NOMO-1 treated with DMSO at 0.1 percent for 48 hours (cell line): ENCODE data around the gene PRKCA.
"Not testable (repeated sequence)": the region's sequence is repeated elsewhere in the genome, so short reads cannot be mapped to it uniquely, and the experiment has no call there.

ENCODE experiments used
- DNase-seq: peaks from one replicate; lab custom pipeline; 2025; ENCODE audit not compliant: unreplicated experiment; lab: John Stamatoyannopoulos, UW

The PRKCA gene

GRCh38 chr17:66458782-66459181 lies 156.4 kb downstream of the PRKCA start:
- no peak for DNase-seq

- peak; percentile 96 for DNase-seq
Observed at GRCh38 chr17:66459811-66460270, 157.4 kb downstream of the PRKCA start.

GRCh38 chr17:66460558-66460957 lies 158.1 kb downstream of the PRKCA start:
- DNase-seq = no peak

- DNase-seq = peak; percentile 18
Observed at GRCh38 chr17:66461343-66461995, 159.1 kb downstream of the PRKCA start.

DNA sequence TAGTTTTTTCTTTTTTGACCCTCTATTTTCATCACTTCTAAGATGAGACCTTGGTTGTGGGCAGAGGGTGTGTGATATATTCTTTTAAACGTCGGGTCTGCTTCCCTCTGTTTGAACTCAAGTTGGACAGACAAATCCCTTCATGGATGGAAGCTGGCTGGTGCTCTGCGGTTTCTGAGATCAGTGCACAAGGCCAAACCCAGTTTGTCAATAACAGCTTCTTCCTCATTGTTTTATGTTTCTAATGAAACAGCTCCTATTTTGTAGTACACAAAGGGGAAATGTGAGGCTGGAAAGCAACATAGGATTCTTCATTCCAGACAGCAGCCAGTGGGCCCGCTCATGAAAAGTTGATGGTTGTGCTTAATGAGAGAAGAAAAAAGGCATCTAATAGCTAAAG lies 159.6 kb downstream of the PRKCA start:
- DNase-seq = peak; percentile 58

DNA sequence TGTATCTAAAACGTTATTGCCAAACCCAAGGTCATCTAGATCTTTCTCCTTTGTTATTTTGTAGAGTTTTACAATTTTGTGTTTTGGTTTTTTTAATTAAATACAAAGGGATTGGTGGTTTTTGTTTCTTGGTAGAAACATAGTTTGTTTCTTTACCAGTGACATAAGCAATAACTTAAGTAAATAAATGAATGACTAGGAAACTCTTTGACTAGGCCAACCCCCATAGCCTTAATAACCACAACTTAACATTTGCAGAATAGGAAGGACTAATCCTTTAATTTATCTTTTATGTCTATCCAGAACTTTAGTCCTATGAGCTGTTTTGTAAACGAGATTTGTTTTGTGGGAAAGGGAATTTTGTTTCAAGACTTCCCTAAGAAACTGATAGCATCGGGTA lies 162.5 kb downstream of the PRKCA start:
- no peak for DNase-seq

DNA sequence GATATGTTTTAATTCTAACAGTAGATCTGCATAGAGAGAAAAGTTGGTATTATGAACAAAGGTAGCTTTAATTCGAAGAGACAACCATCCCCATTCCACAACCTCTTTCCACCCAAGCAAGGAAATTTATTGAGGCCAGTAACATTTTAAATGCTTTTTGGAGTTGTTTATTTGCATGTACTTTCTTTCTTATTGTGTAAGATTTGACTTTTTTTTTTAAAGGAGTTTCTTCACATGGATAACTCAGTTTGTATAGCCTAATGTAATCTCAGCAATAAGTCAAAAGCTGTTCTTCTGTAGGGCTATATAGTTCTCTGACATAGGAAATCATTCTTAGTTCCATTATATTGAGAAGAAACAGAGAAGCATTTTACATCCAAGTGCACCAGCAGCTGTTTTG lies 163.3 kb downstream of the PRKCA start:
- no peak for DNase-seq

DNA sequence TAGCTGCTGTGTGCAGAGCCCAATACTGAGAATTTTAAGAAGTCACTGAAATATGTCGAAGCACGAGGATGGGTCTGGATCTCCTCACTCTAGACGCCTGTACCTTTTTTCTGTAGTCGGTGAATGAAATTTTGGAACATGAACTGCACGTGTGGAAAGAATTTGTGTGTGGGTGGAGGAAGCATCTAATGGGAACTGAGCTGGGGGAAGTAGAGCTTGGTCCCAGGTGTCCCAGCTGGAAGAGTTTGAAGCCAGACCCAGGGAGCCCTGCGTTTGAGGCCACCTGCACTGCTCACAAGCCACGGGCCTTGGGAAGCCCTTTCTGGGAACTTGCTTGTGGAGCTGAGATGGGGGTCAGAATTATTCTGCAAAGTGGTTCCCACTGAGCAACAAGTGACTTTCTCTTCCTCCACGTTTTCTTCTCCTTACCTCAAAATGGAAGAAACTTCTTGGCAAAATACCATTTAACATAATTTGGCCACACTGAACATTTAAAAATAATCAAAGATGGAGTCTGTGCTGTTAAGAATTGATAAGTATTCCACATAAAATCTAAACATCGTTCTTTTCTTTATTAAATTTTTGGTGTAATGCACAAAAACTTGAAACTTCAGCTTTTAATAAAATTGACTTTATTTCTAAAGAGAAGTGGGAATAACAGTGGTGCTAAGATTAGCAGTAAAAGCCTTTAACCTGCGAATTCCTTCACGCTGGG lies 163.8 kb downstream of the PRKCA start:
- DNase-seq = no peak

GRCh38 chr17:66466840-66467367 lies 164.5 kb downstream of the PRKCA start:
- peak; percentile 56 for DNase-seq

DNA sequence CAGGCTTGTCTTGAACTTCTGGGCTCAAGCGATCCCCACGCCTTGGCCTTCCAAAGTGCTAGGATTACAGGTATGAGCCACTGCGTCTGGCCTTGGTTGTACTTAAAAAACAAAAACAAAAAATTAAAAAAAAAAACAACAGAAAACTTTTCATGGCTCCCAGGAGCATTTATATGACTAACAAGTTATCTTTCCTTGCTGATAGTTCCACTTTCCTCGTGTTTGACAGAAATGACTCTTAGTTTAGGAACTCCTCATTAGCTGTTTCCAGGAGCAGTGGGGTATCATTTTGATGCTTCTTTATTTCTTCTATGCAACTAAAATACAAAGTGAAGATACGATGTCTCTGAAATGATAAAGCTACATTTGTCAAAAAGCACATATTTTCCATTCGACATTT lies 165.4 kb downstream of the PRKCA start:
- DNase-seq = no peak

DNA sequence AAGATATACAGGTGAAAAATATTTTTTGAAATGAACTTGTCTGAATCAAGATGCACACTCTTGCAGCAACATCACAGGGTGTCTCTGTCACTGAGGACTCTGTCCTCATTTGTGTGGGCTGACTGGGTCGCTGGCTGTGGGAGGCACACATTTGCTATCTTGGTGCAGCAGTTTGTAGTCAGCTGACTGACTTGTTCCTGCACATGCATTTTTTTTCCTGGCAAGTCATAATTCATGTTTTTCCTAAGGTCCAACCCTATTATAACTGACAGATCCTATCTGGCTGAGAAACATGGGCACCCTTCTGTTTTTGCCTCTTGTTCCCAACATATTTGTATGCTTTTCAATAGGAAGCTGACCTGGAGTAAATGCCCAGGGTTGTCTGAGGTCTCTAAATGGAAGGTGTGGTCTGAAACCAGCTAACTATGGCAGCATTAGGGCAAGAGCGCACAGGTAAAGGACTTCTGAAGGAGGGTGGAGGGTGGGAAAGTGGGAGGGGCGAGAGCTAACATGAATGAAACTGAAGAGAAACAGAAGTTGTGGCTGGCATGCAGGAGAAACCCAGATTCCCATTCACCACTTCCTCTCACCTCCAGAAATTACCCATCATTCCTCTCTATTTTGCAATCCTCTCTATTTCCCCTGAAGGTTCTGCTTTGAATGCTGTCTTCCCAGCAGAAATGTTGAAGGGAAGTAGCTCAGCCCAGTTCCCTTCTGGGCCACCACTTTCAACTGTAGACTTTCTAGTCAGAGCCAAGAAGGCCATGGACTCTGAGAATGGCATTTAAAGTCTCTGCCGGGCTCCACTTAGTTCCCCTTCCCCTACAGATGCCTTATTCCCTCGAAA lies 166.1 kb downstream of the PRKCA start:
- DNase-seq = peak; percentile 80

DNA sequence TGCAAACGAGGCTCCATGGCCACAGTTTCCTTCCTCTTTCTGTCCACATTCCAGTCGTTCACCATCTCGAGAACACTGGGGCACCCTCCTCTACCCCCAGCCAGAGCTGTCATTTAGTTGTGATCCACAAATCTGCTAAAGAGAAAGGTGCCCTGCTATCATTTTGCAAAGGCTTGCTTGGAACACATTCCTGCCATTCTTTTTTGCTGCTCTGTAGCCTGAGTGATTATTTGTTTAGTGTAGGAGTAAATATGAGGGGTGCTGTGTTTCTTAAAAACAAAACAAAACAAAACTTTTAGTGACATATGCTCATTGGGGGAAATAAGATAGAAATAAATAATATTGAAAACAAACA lies 166.7 kb downstream of the PRKCA start:
- DNase-seq = no peak

GRCh38 chr17:66469461-66469860 lies 167.0 kb downstream of the PRKCA start:
- DNase-seq = no peak

- no peak for DNase-seq
Observed at GRCh38 chr17:66469890-66470289, 167.5 kb downstream of the PRKCA start.

GRCh38 chr17:66472123-66472522 lies 169.7 kb downstream of the PRKCA start:
- no peak for DNase-seq

DNA sequence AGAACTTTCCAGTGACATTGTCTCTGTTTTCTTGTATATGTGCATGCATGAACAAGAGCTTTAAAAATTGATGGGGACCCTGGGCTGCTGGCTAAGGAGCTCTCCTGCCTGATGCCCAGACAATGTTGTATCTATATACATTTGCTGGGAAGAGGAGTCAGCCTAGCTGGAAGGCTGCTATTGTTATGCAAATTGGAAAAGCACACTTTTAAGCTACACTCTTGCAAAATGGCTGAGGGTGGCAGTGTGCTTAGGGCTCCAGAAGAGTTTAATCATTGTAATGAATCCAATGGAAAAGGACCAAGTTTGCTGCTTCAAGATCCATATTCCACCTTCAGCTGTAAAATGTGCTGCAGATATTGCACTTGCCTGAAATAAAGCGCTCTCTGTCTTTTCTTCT lies 171.8 kb downstream of the PRKCA start:
- DNase-seq = no peak

- DNase-seq = no peak
Observed at GRCh38 chr17:66474806-66475497, 172.5 kb downstream of the PRKCA start.

DNA sequence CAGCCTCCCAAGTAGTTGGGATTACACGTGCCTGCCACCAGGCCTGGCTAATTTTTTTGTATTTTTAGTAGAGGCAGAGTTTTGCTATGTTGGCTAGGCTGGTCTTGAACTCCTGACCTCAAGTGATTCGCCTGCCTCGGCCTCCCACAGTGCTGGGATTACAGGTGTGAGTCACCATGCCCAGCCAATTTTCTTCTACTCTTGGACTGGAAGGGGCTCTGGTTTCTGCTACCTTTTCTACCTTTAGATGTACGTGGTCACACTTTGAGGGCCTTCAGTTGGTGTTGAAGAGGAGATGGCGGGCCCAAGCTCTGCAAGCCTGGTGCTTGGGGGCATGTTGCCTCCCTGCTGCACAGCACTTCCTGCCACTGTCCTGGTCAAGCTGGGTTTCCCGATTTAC lies 173.6 kb downstream of the PRKCA start:
- no peak for DNase-seq

- no peak for DNase-seq
Observed at GRCh38 chr17:66477615-66478283, 175.3 kb downstream of the PRKCA start.

GRCh38 chr17:66479230-66479889 lies 176.9 kb downstream of the PRKCA start:
- not testable (repeated sequence) for DNase-seq
